H9 (cell line): ENCODE measurements around the gene EPAS1. TPM values are rescaled to one million over a fixed set of nuclear protein-coding genes. Genes with fewer than 3 reads are reported as not detected.
A peak's percentile ranks its signal among the peaks of the same experiment; 100 is the strongest.

ENCODE experiments used
- DNase-seq: peaks from one replicate; pipeline ENCODE4 v3.0.0-alpha.2; 2017
- H2AFZ ChIP-seq: one replicate; pipeline ENCODE4 v1.6.1; 2013; ENCODE audit warnings: mild to moderate bottlenecking, low read length, control low read depth, moderate library complexity
- H2AK5ac ChIP-seq: 2 replicates; pipeline ENCODE4 v1.6.1; 2013; ENCODE audit warnings: low read length, control low read depth, mixed read lengths; ENCODE audit not compliant: insufficient read length
- H2BK120ac ChIP-seq: one replicate; pipeline ENCODE4 v1.6.1; 2013; ENCODE audit warnings: low read depth, mild to moderate bottlenecking, low read length, control low read depth, inconsistent platforms; ENCODE audit not compliant: poor library complexity, severe bottlenecking
- H2BK12ac ChIP-seq: 2 replicates; pipeline ENCODE4 v1.6.1; 2013; ENCODE audit warnings: low read length, control low read depth, mixed read lengths, low read depth; ENCODE audit not compliant: insufficient read length
- H2BK15ac ChIP-seq: 2 replicates; pipeline ENCODE4 v1.6.1; 2013; ENCODE audit warnings: low read depth, low read length, control low read depth
- H2BK20ac ChIP-seq: one replicate; pipeline ENCODE4 v1.6.1; 2013; ENCODE audit warnings: low read depth, mild to moderate bottlenecking, low read length, control low read depth, inconsistent platforms; ENCODE audit not compliant: poor library complexity, severe bottlenecking
- H2BK5ac ChIP-seq: 2 replicates; pipeline ENCODE4 v1.6.1; 2013; ENCODE audit warnings: low read length, control low read depth, mixed read lengths; ENCODE audit not compliant: insufficient read length
- H3K14ac ChIP-seq: 2 replicates; pipeline ENCODE4 v1.6.1; 2013; ENCODE audit warnings: low read length, control low read depth; ENCODE audit not compliant: insufficient read depth
- H3K18ac ChIP-seq: 2 replicates; pipeline ENCODE4 v1.6.1; 2013; ENCODE audit warnings: low read depth, mild to moderate bottlenecking, mixed read lengths, low read length, control low read depth; ENCODE audit not compliant: insufficient read length
- H3K23ac ChIP-seq: 2 replicates; pipeline ENCODE4 v1.6.1; 2013; ENCODE audit warnings: low read length, control low read depth, mixed read lengths, low read depth; ENCODE audit not compliant: insufficient read length
- H3K23me2 ChIP-seq: 2 replicates; pipeline ENCODE4 v1.6.1; 2013; ENCODE audit warnings: low read depth, mild to moderate bottlenecking, mixed read lengths, low read length, control low read depth; ENCODE audit not compliant: insufficient read length, poor library complexity, severe bottlenecking
- H3K27ac ChIP-seq: 2 replicates; pipeline ENCODE4 v1.5.1; 2013; ENCODE audit warnings: low read length, control low read depth, mixed read lengths, low read depth; ENCODE audit not compliant: insufficient read length
- H3K27me3 ChIP-seq: 2 replicates; pipeline ENCODE4 v1.6.1; 2013; ENCODE audit warnings: low read length, control low read depth, inconsistent platforms; ENCODE audit not compliant: insufficient read depth
- H3K4ac ChIP-seq: 2 replicates; pipeline ENCODE4 v1.6.1; 2013; ENCODE audit warnings: low read depth, mild to moderate bottlenecking, control low read depth, inconsistent platforms, low read length, moderate library complexity
- H3K4me1 ChIP-seq: 2 replicates; pipeline ENCODE4 v1.6.1; 2013; ENCODE audit warnings: low read length, control low read depth, inconsistent platforms; ENCODE audit not compliant: insufficient read depth
- H3K4me2 ChIP-seq: 2 replicates; pipeline ENCODE4 v1.6.1; 2013; ENCODE audit warnings: low read length, control low read depth, mixed read lengths; ENCODE audit not compliant: insufficient read length, insufficient read depth
- H3K56ac ChIP-seq: 2 replicates; pipeline ENCODE4 v1.6.1; 2013; ENCODE audit warnings: low read depth, mild to moderate bottlenecking, mixed read lengths, low read length, control low read depth; ENCODE audit not compliant: insufficient read length
- H3K79me1 ChIP-seq: 2 replicates; pipeline ENCODE4 v1.6.1; 2013; ENCODE audit warnings: low read depth, mild to moderate bottlenecking, moderate library complexity, low read length, control low read depth, inconsistent platforms; ENCODE audit not compliant: insufficient read depth, poor library complexity, severe bottlenecking
- H3K79me2 ChIP-seq: 2 replicates; pipeline ENCODE4 v1.6.1; 2013; ENCODE audit warnings: low read length, control low read depth, inconsistent platforms; ENCODE audit not compliant: insufficient read depth
- H3K9ac ChIP-seq: 2 replicates; pipeline ENCODE4 v1.6.1; 2013; ENCODE audit warnings: low read length, control low read depth, mixed read lengths; ENCODE audit not compliant: insufficient read length; ENCODE audit errors: extremely low read depth
- H3K9me3 ChIP-seq: one replicate; pipeline ENCODE4 v1.6.1; 2013; ENCODE audit warnings: low read depth, low read length, inconsistent platforms; ENCODE audit not compliant: control insufficient read depth
- H3T11ph ChIP-seq: one replicate; pipeline ENCODE4 v1.6.1; 2013; ENCODE audit warnings: mild to moderate bottlenecking, low read length, control low read depth, inconsistent platforms
- H4K20me1 ChIP-seq: one replicate; pipeline ENCODE4 v1.6.1; 2013; ENCODE audit not compliant: control insufficient read depth, insufficient read length, insufficient read depth
- H4K5ac ChIP-seq: 2 replicates; pipeline ENCODE4 v1.6.1; 2013; ENCODE audit warnings: low read depth, mild to moderate bottlenecking, mixed read lengths, low read length, control low read depth; ENCODE audit not compliant: insufficient read length
- H4K8ac ChIP-seq: replicated peaks from 2 replicates; pipeline ENCODE4 v1.6.1; 2013; ENCODE audit warnings: low read length, control low read depth, mixed read lengths, low read depth; ENCODE audit not compliant: insufficient read length
- H4K91ac ChIP-seq: 2 replicates; pipeline ENCODE4 v1.6.1; 2013; ENCODE audit warnings: low read depth, mild to moderate bottlenecking, moderate library complexity, mixed read lengths, low read length, control low read depth; ENCODE audit not compliant: insufficient read length
- H3K27ac Mint-ChIP-seq, 3 experiments: 2 replicates in 2 of 3; 3 replicates in 1 of 3; pipeline ENCODE4 v1.8.0; 2020 to 2021; ENCODE audit warnings: mixed read lengths in 3 of 3, mild to moderate bottlenecking in 1 of 3, moderate library complexity in 1 of 3
- H3K27me3 Mint-ChIP-seq: 2 replicates; pipeline ENCODE4 v1.8.0; 2021; ENCODE audit warnings: low read depth, mild to moderate bottlenecking, moderate library complexity, mixed read lengths
- H3K36me3 Mint-ChIP-seq, 3 experiments: 2 replicates in 2 of 3; 3 replicates in 1 of 3; pipeline ENCODE4 v1.8.0; 2020 to 2021; ENCODE audit warnings: low read depth in 3 of 3, mixed read lengths in 3 of 3; ENCODE audit not compliant: insufficient read depth in 1 of 3
- H3K4me1 Mint-ChIP-seq, 2 experiments: 2 replicates each; pipeline ENCODE4 v1.8.0; 2020; ENCODE audit warnings: mixed read lengths in 2 of 2
- H3K4me3 Mint-ChIP-seq, 2 experiments: 2 replicates in 1 of 2; 3 replicates in 1 of 2; pipeline ENCODE4 v1.8.0; 2020 to 2021; ENCODE audit warnings: mild to moderate bottlenecking in 2 of 2, mixed read lengths in 2 of 2, moderate library complexity in 1 of 2
- H3K9me3 Mint-ChIP-seq, 2 experiments: 2 replicates in 1 of 2; 3 replicates in 1 of 2; pipeline ENCODE4 v1.8.0; 2020; ENCODE audit warnings: mild to moderate bottlenecking in 2 of 2, mixed read lengths in 2 of 2, moderate library complexity in 1 of 2
- WGBS: extraction: QIAGEN DNeasy Blood & Tissue Kit; methylation state at CpG from one replicate; pipeline ENCODE4 v1.1.7; 2013; ENCODE audit warnings: missing lambda C conversion rate, low lambda C conversion rate, mixed read lengths; ENCODE audit not compliant: insufficient read length; ENCODE audit errors: extremely low coverage; 5-methylcytosine and 5-hydroxymethylcytosine counted together
- total RNA-seq: library from RNA; stranded (reverse); gene quantifications from 2 replicates; pipeline ENCODE4 v1.2.1, GENCODE V29; 2021
- TF ChIP-seq, protein P1 (sequence below): fragments of 200-600 bp; sonication (generic); conservative IDR thresholded peaks from 3 replicates; pipeline ENCODE4 v1.8.0; 2021; ENCODE audit warnings: antibody characterized with exemption, mild to moderate bottlenecking

The EPAS1 gene
- total RNA-seq, 1 experiment from 2014 or later: 1.1 TPM

DNA sequence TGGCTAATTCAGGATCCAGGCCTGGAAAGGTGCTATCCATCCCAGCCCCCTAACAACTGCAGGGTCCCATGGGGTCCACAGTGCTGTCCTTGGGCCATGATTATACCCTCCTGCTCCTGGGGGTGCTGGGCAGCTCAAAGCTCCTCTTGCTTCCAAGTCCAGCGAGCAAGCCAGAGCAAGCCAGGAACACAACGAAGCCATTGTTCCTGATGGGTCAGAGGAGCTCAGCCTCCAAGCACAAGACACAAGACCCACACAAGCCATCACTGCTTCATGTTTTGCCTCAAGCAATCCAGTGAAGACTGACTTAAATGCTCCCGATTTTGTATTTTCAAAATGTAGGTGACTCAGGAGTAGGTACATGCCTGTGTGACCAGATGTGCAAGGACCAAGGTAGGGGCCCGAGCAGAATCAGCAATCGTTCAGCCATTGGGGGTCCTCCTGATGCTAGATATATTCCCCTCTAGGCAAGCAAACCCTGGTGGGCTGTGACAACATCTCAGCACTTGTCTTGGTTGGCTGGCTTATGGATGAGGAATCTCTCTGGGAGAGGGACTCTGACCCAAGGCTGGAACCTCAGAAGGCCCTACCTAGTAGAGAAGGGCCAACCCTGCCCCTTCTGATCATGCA is 90.8 kb downstream of the EPAS1 start:
- no peak overlapping the region for H4K8ac ChIP-seq
- no peaks in the 10 kb centered on the region for H3K79me1 ChIP-seq
- no peaks in the 10 kb centered on the region for H3K27me3 ChIP-seq
- no peak overlapping the region for H3K56ac ChIP-seq
- no peak overlapping the region for H4K91ac ChIP-seq
- no peak overlapping the region for H3T11ph ChIP-seq
- H3K14ac ChIP-seq: no peak overlapping the region; the same call in 1 of the 2 replicates
- no peak overlapping the region for H3K9ac ChIP-seq
- no peaks in the 10 kb centered on the region for H3K9me3 ChIP-seq
- H2BK5ac ChIP-seq: no peak overlapping the region
- no CpG with 5 or more reads among the region's 5 CpGs for WGBS
- H3K4me1 ChIP-seq: no peaks in the 10 kb centered on the region
- no peaks in the 10 kb centered on the region for H3K9me3 Mint-ChIP-seq
- H2AK5ac ChIP-seq: no peak overlapping the region
- no peaks in the 10 kb centered on the region; the same call in none of the 2 replicates for H3K27me3 Mint-ChIP-seq
- H3K18ac ChIP-seq: no peak overlapping the region
- H3K27ac Mint-ChIP-seq: no peak overlapping the region
- no peak overlapping the region for H2BK20ac ChIP-seq
- no peaks in the 10 kb centered on the region for H3K36me3 Mint-ChIP-seq
- DNase-seq: peak; percentile 13
- H2BK15ac ChIP-seq: no peak overlapping the region
- H4K20me1 ChIP-seq: no peaks in the 10 kb centered on the region
- no peak overlapping the region for H3K27ac ChIP-seq
- no peak overlapping the region for H2AFZ ChIP-seq
- no peak overlapping the region for H3K4me2 ChIP-seq
- no peak overlapping the region for H2BK12ac ChIP-seq
- TF ChIP-seq, protein P1, sequence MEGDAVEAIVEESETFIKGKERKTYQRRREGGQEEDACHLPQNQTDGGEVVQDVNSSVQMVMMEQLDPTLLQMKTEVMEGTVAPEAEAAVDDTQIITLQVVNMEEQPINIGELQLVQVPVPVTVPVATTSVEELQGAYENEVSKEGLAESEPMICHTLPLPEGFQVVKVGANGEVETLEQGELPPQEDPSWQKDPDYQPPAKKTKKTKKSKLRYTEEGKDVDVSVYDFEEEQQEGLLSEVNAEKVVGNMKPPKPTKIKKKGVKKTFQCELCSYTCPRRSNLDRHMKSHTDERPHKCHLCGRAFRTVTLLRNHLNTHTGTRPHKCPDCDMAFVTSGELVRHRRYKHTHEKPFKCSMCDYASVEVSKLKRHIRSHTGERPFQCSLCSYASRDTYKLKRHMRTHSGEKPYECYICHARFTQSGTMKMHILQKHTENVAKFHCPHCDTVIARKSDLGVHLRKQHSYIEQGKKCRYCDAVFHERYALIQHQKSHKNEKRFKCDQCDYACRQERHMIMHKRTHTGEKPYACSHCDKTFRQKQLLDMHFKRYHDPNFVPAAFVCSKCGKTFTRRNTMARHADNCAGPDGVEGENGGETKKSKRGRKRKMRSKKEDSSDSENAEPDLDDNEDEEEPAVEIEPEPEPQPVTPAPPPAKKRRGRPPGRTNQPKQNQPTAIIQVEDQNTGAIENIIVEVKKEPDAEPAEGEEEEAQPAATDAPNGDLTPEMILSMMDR: no peak
- H3K4me1 Mint-ChIP-seq: no peaks in the 10 kb centered on the region; a peak in 1 of 4 replicates
- H3K4me3 Mint-ChIP-seq: no peak overlapping the region
- H4K5ac ChIP-seq: no peak overlapping the region
- no peak overlapping the region for H3K4ac ChIP-seq
- H3K23ac ChIP-seq: no peak overlapping the region
- no peaks in the 10 kb centered on the region for H3K79me2 ChIP-seq
- no peaks in the 10 kb centered on the region for H3K23me2 ChIP-seq
- H2BK120ac ChIP-seq: no peak overlapping the region
